GM20431 (cell line): ENCODE data around the gene OSM.

Experiments used
- in situ Hi-C: fragments of 300-500 bp; cut with MseI, MboI; formaldehyde crosslinking; loops from one replicate; pipeline ENCODE4 v1.15.0; 2020; ENCODE audit warnings: low sequenced_read_pairs; ENCODE audit not compliant: unreplicated experiment

OSM gene

DNA sequence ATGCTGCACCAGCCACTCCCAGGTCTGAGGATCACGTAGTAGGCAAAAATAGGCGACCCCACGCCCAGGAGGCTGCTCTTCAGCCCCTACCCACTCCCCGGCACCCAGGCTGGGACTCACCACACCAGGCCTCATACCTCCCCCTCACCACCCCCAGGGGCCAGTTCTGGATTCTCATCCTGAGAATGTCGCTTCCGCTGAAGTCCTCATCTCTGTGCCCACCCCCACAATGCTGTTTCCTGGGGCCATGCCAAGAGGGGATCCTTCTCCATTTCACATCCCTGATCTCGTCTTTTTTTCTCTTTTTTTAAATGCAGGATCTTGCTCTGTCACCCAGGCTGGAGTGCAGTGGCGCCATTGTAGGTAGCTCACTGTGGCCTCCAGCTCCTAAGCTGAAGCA is 1.7 kb upstream of the OSM start:
- in situ Hi-C loops = no loop called here

DNA sequence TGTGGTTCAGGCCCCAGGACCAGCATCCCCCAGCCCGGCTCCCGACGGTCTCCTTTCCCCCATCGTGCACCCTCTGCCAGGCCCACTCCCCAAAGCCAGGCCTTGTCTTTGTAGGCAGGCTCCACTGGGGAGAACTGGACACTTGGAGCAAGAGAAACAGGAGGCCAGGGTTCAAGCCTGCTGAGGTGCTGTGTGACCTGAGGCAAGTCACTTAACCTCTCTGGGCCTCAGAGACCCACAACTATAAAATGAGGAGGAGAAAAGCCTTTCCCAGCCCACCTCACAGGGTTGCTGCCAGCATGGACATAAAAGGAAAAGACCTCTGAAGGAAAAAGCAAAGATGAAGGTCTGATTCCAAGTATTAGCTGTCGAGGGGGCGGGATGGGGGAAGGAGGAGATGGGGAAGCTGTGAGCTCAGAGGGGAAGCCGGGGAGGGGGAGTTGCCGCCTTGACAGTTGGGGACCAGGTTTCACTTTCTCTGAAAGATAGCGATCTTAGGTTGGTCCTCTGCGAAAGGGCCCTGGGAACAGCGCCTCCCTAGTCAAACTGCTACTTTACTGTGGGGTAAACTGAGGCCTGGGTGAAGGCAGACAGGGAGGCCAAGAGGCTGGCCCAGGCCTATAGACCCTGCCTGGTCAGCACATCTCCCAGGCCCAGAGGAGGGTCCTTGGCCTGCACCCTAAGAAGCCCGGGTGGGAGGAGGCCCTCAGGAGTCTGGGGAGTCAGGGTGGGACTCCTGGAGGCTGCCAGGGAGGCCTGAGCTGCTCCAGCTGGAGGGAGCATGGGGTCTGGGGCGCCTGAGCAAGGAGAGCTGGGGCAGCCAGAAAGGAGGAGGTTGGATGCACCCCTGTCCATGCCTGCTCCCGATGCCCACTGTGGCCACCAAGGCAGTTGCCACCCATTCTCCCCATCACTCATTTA is 991 bp upstream of the OSM start:
- in situ Hi-C loops = no loop called here

DNA sequence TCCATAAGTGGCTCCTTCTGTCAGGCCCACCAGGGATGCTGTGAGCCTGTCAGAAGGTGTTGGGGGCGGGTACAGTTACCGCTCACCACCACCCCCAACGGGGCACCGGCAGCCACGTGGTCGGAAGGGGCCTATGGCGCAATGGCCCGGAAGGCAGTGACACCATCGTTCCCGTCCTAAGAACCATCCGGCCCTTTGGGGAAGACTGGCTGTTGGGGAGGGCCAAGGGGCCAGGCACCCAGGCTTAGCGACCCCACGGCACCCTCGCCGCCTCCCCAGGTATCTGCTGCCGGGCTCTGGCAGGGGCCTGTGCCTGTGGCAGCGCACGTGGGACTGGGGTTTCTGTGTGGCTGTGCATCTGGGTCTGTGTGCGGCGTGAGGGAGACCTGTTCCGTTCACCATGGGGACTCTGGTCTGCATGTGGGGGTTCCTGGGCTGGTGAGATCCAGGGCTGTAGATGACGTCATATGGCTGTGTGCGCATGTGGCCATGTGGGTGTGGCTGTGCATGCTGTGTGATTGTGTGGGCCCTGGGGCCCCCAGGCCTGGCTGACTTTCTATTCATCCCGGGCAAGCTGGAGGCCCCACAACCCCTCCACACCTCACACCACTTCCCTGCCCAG is 717 bp downstream of the OSM start:
- in situ Hi-C loops = no loop called here

DNA sequence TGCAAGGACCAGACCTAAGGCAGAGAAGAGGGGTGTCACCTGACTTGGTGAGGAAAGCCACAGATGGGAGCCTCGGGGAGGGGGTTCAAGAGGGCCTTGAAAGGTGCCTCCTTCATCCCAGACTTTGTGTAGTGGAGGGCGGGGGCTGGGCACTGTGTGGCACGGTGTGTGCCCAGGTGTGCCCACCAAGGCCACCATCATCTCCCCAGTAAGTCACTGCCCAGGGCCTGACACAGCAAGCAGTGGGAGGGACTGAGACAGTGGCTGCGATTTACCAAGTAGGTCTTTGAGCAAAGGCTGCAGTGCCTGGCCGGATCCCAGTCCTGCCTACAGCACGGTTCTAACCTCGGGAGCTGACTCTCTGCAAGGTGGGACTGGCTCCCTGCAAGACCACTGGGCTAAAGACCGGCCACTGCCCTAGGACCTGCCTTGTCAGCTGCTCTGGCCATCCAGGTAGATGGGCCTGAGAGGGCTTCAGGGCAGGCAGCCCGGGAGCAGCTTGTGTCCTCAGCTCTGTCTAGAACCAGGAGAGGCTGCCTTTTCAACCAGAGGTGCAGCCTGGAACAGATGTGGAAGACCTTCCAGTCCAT is 1.4 kb downstream of the OSM start:
- in situ Hi-C loops = no loop called here

DNA sequence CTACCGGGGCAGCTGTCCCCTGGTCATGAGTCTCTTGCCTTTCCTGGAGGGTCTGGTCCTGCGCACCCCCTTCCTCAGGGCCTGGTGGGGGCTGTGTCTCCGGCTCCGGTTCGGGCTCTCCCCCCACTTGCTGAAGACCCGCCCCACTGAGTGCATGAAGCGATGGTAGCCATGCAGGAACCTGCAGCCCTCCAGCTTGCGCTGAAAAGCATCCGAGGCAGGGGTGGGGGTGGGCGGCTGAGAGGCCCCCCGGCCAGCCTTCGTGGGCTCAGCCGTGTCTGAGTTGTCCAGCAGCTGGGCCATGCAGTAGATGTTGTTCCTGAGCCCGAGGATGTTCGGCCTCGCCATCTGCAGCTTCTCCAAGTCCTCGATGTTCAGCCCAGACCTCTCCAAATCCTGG is 2.8 kb downstream of the OSM start:
- in situ Hi-C loops = no loop called here

DNA sequence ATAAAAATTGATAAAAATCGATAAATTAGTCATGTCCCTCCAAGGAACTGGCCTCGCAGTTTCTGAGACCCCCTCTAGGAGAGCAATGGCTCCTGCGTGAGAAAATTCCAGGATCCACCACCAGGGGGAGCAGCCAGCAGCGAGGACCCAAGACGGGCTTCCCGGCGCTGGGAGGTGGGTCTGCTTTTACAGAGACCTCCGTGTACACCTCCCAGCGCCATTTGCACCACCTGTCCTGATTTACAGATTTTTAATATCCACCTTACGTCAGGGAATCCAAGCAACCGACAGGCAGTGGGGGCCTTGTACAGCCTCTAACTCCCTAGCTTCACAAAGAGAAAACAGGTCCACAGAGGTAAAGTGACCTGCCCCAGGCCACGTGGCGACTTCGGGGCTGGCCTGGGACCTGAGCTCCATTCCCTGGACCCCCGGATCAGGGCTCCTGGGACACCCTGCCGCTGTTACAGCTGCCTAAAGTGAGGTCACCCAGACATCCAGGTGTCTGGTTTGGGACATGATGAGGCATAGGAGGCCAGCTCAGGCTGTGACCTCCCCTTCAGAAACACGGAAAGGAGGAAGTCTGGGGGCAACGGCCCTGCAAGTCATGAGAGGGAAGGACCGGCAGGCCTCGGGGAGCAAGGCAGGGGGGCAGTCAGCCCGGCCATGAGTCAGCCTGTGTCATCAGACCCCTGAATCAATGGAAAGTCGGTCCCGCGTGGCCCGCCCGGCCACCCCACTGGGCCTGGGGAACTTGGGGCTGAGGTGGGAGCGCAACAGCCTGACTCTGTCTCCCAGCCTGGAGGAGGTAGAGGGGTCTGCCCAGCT is 3.5 kb downstream of the OSM start:
- in situ Hi-C loops = no loop called here

DNA sequence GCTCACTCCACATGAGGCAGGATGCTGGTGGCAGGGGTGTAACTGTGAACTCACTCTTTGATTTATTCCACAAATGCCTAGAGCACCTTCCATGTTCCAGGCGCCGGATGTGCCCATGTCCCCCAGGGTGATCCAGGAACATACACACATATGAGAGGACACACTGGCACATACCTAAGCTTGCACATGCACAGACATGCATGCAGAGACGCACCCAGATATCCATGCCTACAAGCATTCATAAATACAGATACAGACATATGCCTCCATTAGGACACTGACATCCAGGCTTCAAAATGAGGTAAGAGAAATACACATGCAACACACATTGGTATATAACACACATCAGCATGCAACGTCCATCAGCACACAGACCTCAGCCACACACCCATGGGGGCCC is 4.5 kb downstream of the OSM start:
- in situ Hi-C loops = no loop called here

DNA sequence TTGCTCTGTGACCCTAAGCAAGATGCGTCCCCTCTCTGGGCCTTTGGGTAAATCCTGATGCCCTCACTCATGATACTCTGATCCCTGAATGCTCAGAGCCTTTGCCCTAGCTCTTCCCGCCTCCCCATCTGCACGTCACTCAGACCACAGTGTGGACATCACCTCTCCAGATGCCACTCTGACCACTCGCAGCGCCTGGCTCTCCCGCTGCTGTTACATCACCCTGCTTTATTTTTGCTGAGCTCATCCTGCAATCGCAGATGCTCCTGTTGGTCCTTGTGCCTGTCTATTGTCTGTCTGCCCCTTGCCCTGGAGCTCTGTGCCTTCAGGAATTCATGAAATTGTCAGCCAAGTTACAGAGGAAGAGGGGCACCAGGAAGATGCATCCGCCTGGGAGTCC is 5.5 kb downstream of the OSM start:
- in situ Hi-C loops = no loop called here

DNA sequence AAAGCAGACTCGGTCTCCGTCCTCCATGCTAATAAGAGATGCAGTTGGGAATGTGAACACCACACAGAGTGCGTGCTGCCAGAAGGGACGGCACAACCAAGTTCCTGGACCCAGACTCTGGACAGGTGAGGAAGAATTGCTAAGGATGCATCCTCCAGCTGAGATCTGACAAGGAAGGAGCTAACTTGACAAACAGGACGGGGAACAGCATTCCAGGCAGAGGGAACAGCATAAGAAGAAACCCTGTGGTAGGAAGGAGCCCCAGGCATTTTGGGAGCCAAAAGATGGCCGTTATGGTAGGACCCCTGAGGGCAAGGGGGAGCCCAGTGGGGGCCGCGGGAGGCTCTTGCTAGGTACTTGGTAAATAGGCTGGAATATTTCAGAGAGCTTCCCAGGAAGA is 6.0 kb downstream of the OSM start:
- in situ Hi-C loops = no loop called here

DNA sequence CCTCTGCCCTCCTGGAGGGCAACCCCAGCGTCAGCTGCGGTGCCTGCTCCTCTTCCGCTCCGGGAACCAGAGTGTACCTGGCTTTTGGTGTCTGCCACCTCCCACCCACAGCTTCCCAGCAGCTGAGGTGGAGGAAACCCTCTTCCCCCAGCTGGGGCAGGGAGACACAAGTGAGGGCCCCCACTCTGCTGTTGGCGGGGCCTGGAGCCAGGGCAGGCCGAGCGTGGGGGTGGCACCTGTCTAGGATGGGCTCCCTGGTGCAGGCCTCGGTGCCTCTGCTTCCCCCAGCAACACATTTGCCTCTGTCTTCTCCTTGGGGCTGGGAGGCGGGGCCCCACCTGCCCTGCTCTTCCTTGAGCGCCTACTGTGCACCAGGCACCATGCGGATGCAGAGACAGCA is 6.4 kb downstream of the OSM start:
- in situ Hi-C loops = no loop called here

DNA sequence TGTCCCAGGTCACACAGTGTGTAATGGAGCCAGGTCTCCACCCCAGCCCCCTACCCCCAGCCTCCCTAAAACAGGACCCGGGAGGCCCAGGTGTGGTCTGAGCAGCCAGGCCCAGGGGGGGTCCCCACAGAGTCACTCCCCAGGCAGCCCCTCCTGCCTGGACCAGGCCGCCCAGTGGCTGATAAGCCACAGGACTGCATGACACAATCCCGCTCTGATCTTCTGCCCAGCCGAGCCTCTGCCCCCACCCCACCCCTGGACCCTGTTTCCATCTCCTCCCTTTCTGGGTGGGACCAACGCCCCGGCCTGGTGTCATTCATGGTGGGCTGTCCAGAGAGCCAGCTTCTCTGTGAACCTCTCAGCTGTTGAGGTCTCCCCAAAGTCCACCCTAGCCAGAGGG is 12.3 kb downstream of the OSM start:
- in situ Hi-C loops = no loop called here

DNA sequence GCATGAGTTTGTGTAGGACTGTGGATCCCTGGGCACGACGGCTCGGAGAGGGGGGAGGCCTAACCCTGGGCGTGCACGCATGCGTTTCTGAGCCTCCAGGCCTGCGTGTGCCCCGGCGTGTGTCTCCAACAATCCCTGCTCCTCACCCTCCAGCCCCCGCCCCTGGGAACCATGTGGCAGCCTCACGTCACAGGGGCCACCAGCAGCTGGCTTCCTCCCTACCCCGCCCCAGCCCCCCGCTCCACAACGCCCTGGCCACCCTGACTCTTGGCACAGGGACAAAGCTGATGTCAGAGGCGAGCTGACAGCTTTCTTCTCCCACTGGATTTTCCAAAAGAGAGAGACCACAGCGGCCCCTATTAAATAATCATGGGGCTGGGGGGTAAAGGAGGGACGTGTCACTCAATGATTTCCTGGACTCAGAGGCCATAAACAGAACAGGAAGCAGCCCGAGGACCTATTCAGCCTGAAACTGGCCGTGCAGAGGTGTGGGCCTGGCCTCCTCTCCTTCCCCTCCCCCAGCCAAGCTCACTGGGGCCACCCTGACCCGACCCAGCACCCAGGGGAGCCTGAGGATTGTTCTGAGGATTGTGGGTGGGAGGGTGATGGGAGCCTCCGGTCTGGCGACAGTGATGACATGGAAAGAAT is 13.3 kb downstream of the OSM start:
- in situ Hi-C loops = no loop called here

DNA sequence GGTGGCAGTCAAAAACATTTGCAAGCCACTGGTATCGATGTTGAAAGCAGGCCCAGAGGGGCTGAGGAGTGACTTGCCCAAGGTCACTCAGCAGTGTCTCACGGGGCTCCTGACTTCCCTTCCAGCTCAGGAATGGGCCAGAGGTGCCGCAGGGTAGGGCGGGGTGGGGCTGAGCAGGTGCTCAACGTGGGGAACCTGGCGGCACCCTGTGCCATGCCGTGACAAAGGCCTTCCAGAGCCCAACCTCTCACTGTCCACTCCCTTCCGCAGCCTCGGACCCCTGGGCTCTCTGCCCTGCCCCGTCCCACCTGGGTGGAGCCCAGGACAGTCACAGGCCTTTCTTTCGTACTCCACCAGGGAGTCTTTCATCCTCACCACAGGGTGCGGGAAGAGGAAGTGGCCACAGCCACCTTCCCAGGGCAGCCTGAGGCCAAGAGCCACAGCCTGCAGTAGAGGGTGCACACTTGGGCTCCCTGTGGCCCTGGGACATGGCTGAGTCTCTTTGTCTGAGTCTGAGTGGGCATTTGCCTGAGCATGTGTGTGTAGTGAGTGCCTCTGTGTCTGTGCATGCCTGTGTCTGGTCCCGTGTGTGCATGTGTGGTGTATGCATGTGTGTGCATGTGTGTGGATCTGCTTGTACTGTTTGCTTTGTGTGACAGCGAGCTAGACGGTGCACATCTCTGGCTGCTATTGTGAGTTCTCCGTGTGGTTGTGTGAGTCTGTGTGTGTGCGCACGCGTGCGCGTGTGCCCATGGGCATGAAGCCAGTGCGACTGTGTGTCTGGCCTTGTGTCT is 14.0 kb downstream of the OSM start:
- in situ Hi-C loops = no loop called here

DNA sequence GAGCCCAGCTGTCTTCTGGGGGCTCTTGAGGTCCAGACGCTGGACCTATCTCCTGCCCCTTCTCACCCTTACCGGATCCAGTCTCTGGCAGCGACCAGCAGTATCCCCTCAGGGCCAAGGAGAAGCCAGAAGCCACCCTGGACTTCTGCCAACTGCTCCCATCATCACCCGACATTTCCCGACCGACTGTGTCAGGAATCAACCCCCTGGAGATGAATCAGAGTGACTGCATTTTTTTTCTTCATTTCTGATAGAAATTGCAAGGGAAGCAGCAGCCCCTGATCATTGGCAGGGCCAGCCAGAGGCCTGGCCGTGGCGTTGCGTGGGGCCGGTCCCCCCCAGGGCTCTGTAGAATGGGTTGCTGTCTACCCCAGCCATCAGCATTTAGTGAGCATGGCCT is 14.9 kb downstream of the OSM start:
- in situ Hi-C loops = no loop called here

DNA sequence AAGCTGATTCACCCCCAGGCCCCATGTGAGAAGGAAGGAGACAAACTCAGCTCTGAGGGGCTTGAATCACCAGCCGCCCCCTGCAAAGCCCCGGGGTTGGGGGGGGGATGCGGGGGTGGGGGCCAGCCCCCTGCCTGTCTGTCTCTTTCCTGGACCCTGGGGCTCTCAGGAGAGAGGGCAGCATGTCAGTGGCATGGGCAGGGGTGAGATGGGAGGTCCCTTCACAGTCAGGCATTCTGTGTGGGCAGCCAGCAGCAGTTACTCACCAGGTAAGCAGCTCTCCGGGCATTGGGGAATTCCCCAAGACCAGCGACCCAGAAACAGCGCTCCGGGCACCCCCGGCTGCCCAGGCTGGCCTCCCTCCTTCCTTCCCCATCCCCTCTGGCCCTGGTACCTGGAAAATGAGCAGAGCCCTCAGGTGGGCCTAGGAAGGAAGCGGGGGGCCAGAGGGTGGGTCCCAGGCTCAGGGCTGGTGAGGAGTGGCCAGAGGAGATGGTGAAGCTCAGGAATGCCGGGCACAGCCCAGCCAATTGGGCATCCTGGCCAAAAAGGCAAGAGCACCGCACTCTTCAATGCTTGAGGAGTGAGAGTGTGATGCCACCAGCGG is 15.9 kb downstream of the OSM start:
- in situ Hi-C loops = no loop called here

DNA sequence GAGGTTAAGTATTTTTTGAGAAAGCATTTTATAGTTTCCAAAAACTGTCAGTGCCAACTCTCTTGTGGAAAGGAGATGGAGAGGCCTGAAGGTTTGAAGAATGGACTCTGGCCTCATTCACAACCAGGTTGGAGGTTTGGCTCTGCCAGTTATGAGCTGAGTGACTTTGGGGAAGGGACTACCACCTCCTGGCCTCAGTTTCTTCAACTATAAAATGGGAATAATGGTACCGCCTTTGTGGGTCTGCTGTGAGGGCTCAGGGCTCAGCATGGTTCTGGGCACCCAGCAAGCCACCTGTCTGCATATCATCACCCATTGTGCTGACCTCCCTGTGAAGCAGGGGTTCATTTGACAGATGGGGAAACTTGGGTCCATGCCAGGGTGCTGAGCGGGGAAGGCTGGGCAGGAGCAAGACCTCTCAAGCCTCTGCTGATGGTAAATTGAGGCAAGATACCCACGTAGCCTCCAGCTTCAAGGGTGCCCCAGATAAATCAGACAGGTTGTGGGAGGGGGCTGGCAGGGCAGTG is 16.5 kb downstream of the OSM start:
- in situ Hi-C loops = no loop called here

DNA sequence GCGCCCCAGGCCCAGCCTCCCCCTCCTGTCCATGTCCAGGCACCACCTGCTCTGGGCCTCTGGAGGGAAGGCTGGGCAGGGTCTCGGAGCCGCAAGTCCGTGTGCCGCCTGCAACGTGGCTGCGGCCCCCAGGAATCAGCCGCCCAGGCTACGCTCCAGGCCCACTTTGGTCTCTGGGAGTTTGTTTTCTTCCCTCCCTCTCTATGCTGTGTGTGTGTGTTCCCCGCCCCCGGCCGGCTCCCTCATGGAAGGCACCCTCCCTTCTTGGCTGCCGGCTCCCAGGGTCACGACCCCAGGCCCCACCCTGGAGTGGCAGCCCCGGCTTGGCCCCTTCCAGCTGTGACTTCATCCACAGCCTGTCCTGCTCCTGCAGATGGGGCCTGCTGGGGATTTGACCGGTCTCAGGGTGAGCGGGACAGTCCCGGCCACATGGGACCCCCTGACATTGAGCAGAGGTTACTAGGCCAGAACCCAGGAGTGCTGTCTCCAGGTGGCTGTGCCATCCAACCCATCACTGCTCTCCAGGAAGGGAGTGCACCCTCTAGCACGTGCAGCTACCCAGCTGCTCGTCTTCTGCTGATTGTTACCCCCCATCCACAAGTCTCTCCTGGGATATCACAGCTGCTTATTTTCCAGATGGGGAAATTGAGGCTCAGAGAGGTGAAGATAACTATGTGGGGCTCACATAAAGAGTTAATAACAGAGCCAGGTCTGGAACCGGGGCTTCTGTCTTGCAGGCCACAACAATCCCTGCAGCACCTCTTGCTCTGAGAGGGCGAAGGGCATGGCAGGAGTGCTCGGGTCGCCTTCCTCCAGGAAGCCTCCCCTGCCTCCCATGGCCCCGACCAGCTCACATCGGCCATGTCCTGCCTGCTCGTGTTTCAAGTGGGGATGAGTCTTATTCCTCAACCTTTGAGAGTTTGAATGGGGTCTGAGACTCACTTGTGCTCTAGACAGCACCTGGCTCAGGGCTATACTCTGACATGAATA is 17.3 kb downstream of the OSM start:
- in situ Hi-C loops = no loop called here

DNA sequence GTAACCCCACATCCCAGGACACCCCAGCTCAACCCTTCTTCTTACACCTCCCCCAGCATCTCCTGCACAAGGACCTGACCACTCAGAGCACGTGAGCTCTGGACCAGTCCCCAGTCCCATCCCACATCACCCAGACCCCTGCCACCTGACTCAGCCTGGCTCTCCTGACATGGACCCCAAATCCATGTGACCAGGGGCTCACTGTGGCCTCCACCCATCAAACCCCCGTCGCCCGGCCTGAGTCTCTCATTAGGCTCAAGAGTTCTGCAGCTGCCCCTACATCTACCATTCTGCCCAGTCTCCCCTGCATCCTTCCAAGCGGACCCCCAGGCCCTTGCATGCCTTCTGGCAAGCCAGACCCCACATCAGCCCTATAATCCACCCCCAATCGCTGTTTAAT is 18.2 kb downstream of the OSM start:
- in situ Hi-C loops = no loop called here
